Adrenal gland (tissue), 12 donors: ENCODE results near the gene PGAM5. TPM values are rescaled to one million over a fixed set of nuclear protein-coding genes. Genes with fewer than 3 reads are reported as not detected.

Experiments used
- DNase-seq, 7 donors: peaks; one replicate each; pipeline ENCODE4 v3.0.0-alpha.2; 2019 to 2020
- H3K27ac ChIP-seq, 5 donors: fragments of 200-600 bp; sonication (generic) in 4 of 5; 1 replicate in 3 of 5; 2 replicates in 2 of 5; pipeline versions ENCODE4 v1.5.1 to v1.8.0; 2016 to 2020; ENCODE audit warnings: mild to moderate bottlenecking in 1 of 5
- H3K27me3 ChIP-seq: fragments of 200-600 bp; 2 replicates; pipeline ENCODE4 v1.8.0; 2021
- H3K36me3 ChIP-seq, 2 donors: fragments of 200-600 bp; replicated peaks in 1 of 2; 1 replicate in 1 of 2; 2 replicates in 1 of 2; pipeline versions ENCODE4 v1.5.1 to v1.8.0; 2018 to 2022
- H3K4me1 ChIP-seq, 2 donors: fragments of 200-600 bp; replicated peaks in 1 of 2; 1 replicate in 1 of 2; 2 replicates in 1 of 2; pipeline versions ENCODE4 v1.5.1 to v1.8.0; 2018 to 2021
- H3K4me3 ChIP-seq, 4 donors: fragments of 200-600 bp; sonication (generic) in 3 of 4; one replicate each; pipeline ENCODE4 v1.5.1; 2016 to 2018
- H3K9me3 ChIP-seq, 3 donors: fragments of 200-600 bp; sonication (generic) in 1 of 3; replicated peaks in 1 of 3; 1 replicate in 2 of 3; 2 replicates in 1 of 3; pipeline versions ENCODE4 v1.5.1 to v1.8.0; 2016 to 2021
- POLR2A ChIP-seq, 2 donors: fragments of 450-650 bp; IDR thresholded peaks; one replicate each; pipeline ENCODE4 v1.6.1; 2017; ENCODE audit warnings: antibody characterized with exemption in 2 of 2, mild to moderate bottlenecking in 2 of 2, moderate library complexity in 1 of 2
- WGBS, 4 donors: extraction: QIAGEN DNeasy Blood & Tissue Kit in 2 of 4; methylation state at CpG; one replicate each; pipeline versions ENCODE4 v1.1.5 to v1.1.7; 2013 to 2017; 5-methylcytosine and 5-hydroxymethylcytosine counted together
- intact Hi-C, 2 donors: fragments of 100-400 bp; cut with DNase I; formaldehyde crosslinking; loops; one replicate each; pipeline versions ENCODE4 v1.14.1 to v1.15.0; 2022 to 2023
- polyA plus RNA-seq, 3 donors: library from polyadenylated mRNA; stranded (reverse); fragments of 200-250 nt in 2 of 3; fragments of 350-450 nt in 1 of 3; fragmentation: Illumina TruSeq in 1 of 3; extraction: RNeasy Lipid Tissue Mini Kit (QIAGEN cat#74804) in 1 of 3; gene quantifications; one replicate each; pipeline ENCODE4 v1.2.3, GENCODE V29; 2013 to 2014
- total RNA-seq, 9 donors: library from RNA; depleted of rRNA in 4 of 9; stranded (reverse); fragments of >200 nt in 4 of 9; fragments of 120-200 nt in 1 of 9; fragmentation: NEBNext Ultra II Directional in 1 of 9; extraction: Animal tissue kit (Norgen Biotek cat#: 25700) in 1 of 9; gene quantifications; one replicate each; pipeline versions ENCODE4 v1.1.0 to v1.2.4, GENCODE V29; 2013 to 2023
- TF ChIP-seq, protein P1 (sequence below), 6 experiments: fragments of 450-650 bp in 4 of 6; fragments of 200-600 bp in 2 of 6; sonication (generic) in 1 of 6; IDR thresholded peaks; 1 replicate in 5 of 6; 2 replicates in 1 of 6; pipeline versions ENCODE4 v1.5.1 to v1.8.0; 2016 to 2021; ENCODE audit warnings: antibody characterized with exemption in 6 of 6, mild to moderate bottlenecking in 2 of 6, moderate library complexity in 1 of 6
- donor health status: healthy with polysubstance abuse.
- donor health status: Bipolar disorder and iron deficiency.
- donor health status: DM: yes; HTN: yes; CAD: no.
- donor health status: DM: no; HTN: no; CAD: no.
- donor health status: DM: no; HTN: no; CAD: no.
- donor health status: DM: yes; HTN: yes; CAD: no.

PGAM5 gene
- total and polyA plus RNA-seq, 12 donors = 12.7 to 53.6 (median 33.2) TPM

DNA sequence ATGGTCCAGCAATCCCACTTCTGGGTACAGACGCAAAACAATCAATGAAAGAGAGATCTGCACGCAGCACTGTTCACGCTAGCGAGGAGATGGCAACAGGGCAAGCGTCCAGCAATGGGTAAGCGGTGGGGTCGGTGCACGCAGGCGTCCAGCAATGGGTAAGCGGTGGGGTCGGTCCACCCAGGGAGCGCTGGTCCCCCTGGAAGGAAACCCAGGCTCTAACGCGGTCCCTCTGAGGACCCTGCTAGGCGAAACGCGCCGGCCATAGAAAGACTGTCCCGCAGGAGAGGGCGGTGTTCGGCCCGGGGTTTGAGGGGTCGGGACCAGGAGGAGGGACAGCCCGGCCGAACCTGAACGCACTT, 618 bp upstream of the PGAM5 start:
- 0 to 2% (median 1%) methylated on average over 12 to 26 of the region's 26 CpGs for WGBS, 4 donors
- peak overlapping the region in 4 of 5 donors; percentile 46 to 90 (median 74) for H3K27ac ChIP-seq
- no peak for TF ChIP-seq POLR2A (IDR thresholded peaks at IDR 0.05)
- TF ChIP-seq, protein P1, sequence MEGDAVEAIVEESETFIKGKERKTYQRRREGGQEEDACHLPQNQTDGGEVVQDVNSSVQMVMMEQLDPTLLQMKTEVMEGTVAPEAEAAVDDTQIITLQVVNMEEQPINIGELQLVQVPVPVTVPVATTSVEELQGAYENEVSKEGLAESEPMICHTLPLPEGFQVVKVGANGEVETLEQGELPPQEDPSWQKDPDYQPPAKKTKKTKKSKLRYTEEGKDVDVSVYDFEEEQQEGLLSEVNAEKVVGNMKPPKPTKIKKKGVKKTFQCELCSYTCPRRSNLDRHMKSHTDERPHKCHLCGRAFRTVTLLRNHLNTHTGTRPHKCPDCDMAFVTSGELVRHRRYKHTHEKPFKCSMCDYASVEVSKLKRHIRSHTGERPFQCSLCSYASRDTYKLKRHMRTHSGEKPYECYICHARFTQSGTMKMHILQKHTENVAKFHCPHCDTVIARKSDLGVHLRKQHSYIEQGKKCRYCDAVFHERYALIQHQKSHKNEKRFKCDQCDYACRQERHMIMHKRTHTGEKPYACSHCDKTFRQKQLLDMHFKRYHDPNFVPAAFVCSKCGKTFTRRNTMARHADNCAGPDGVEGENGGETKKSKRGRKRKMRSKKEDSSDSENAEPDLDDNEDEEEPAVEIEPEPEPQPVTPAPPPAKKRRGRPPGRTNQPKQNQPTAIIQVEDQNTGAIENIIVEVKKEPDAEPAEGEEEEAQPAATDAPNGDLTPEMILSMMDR (IDR thresholded peaks at IDR 0.05) = no peak
- no peaks in the 10 kb centered on the region for H3K27me3 ChIP-seq
- H3K4me3 ChIP-seq = peak overlapping the region; percentile 53 to 73 (median 68)
- H3K9me3 ChIP-seq = no peaks in the 10 kb centered on the region
- DNase-seq = peak in 1 of 7 donors; percentile 27
- peaks cover 0 to 2% of the 10 kb centered on the region in 2 donors for H3K36me3 ChIP-seq
- peaks cover 8 to 15% of the 10 kb centered on the region in 2 donors for H3K4me1 ChIP-seq
- intact Hi-C loops = no loop called here

DNA sequence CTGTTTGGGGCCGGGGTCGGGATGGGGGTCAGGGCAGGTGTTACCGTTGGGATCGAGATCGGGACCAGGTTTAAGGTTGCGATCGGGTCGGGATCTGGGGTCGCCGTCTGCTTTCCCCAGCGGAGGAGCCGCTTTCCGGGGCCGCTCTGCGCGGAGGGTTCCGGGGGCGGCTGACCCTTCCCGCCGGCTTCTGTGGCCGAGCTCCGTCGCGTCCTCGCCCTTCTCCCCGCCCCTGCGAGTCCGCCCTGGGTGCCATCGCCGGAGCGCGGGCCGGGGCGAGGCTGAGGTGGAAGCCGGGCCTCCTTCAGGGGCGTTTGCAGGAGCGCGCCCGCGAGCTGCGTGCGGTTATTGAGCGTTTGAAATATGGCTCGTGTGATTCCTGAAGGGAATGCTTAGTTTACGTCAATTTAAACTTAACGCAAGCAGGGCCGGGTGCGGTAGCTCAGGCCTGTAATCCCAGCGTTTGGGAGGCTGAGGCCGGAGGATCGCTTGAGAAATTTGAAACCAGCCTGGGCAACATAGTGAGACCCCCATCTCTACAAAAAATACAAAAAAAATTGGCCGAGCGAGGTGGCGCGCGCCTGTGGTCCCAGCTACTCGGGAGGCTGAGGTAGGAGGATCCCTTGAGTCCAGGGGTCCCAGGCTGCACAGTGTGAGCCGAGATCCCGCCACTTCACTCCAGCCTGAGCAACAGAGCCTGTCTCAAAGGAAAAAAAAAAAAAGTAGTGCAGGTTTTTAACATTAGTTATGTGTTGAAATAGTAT, 620 bp downstream of the PGAM5 start:
- intact Hi-C loops = no loop called here
- H3K4me3 ChIP-seq = peak overlapping the region; percentile 48 to 73 (median 65)
- no peaks in the 10 kb centered on the region for H3K27me3 ChIP-seq
- WGBS, 4 donors = 8 to 38% (median 22%) methylated on average over 12 to 59 of the region's 59 CpGs
- no peaks in the 10 kb centered on the region for H3K9me3 ChIP-seq
- H3K4me1 ChIP-seq = peaks cover 8 to 15% of the 10 kb centered on the region in 2 donors
- TF ChIP-seq POLR2A (IDR thresholded peaks at IDR 0.05) = no peak
- TF ChIP-seq, protein P1 (IDR thresholded peaks at IDR 0.05) = no peak
- DNase-seq = peak in 1 of 7 donors; percentile 25
- peaks cover 0 to 4% of the 10 kb centered on the region in 2 donors for H3K36me3 ChIP-seq
- H3K27ac ChIP-seq = peak overlapping the region in 1 of 5 donors; percentile 83

DNA sequence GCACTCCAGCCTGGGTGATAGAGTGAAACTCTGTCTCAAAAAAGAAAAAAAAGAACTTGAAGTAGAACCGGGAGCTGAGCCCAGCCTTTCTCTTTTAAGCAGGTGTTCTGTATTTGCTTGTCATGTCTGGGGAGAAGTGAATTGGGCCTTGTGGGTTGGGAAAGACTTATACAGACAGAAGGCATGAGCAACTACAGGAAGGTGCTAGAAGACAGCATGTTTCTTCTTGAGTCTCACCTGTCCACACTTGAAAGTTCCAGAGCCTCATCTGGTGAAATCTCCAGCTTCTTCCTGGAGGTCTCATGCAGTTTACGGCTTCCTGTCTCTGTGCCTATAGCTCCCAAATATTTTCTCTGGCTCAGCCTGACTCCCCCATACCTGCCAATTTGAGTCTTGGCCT, 2.5 kb downstream of the PGAM5 start:
- 87 to 92% (median 89%) methylated on average over 2 of the region's 2 CpGs for WGBS, 4 donors
- no peaks in the 10 kb centered on the region for H3K27me3 ChIP-seq
- H3K4me3 ChIP-seq = no peak overlapping the region
- H3K4me1 ChIP-seq = peaks cover 8 to 15% of the 10 kb centered on the region in 2 donors
- H3K9me3 ChIP-seq = no peaks in the 10 kb centered on the region
- no peak for TF ChIP-seq POLR2A (IDR thresholded peaks at IDR 0.05)
- TF ChIP-seq, protein P1 (IDR thresholded peaks at IDR 0.05) = no peak
- DNase-seq = no peak
- intact Hi-C loops = no loop called here
- no peak overlapping the region for H3K27ac ChIP-seq
- H3K36me3 ChIP-seq = peaks cover 0 to 15% of the 10 kb centered on the region in 2 donors

DNA sequence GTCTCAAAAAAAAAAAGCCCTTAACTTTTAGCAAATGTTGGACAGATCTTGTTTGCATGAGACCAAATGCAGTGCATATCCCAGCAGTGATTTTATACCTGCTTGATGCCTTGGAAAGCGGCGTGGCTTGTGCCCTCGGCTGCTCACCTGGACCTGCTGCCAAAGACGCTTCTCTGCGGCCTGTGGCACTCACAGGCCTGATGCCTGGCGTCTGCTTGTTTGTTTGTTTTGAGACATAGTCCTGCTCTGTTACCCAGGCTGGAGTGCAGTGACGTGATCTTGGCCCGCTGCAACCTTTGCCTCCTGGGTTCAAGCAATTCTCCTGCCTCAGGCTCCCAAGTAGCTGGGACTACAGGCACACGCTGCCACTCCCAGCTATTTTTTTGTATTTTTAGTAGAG, 5.2 kb downstream of the PGAM5 start:
- no peaks in the 10 kb centered on the region for H3K27me3 ChIP-seq
- intact Hi-C loops = no loop called here
- WGBS, 4 donors = 84 to 96% (median 86%) methylated on average over 9 of the region's 9 CpGs
- H3K36me3 ChIP-seq = peaks cover 0 to 39% of the 10 kb centered on the region in 2 donors
- H3K9me3 ChIP-seq = no peaks in the 10 kb centered on the region
- no peak for DNase-seq
- no peak overlapping the region for H3K27ac ChIP-seq
- no peak overlapping the region for H3K4me3 ChIP-seq
- TF ChIP-seq, protein P1 (IDR thresholded peaks at IDR 0.05) = no peak
- TF ChIP-seq POLR2A (IDR thresholded peaks at IDR 0.05) = no peak
- peaks cover 8 to 9% of the 10 kb centered on the region in 2 donors for H3K4me1 ChIP-seq
